ENCODE data around the gene ADI1. TPM values are rescaled to one million over a fixed set of nuclear protein-coding genes. Genes with fewer than 3 reads are reported as not detected.

Gene ADI1
- total RNA-seq, 2 donors from 2014 or later = 83.2 to 83.5 TPM

GRCh38 chr2:3480352-3481010 lies 38.9 kb downstream of the ADI1 start:
- TF ChIP-seq CTCF (IDR thresholded peaks at IDR 0.05) = no peak
- H3K9me3 ChIP-seq = no peaks in the 10 kb centered on the region
- H3K36me3 ChIP-seq = peaks cover 5% of the 10 kb centered on the region
- no peak overlapping the region for H3K4me3 ChIP-seq
- H3K9ac ChIP-seq (ENCODE audit: low read depth in 2 of 2, low read length in 2 of 2) = no peak overlapping the region
- intact Hi-C loops (cut with DNase I) = no loop called here
- no peaks in the 10 kb centered on the region for H3K27me3 ChIP-seq
- peak; percentile 97 for DNase-seq
- H3K4me1 ChIP-seq = no peaks in the 10 kb centered on the region
- no peak overlapping the region for H3K27ac ChIP-seq

- no peak for TF ChIP-seq CTCF (IDR thresholded peaks at IDR 0.05)
- Histone ChIP-seq H3K36me3 (peaks cover 5% of the 10 kb centered on the region), H3K27me3 (no peaks in the 10 kb centered on the region), H3K9ac (ENCODE audit: low read depth in 2 of 2, low read length in 2 of 2) (no peak overlapping the region), H3K4me1 (no peaks in the 10 kb centered on the region), H3K9me3 (no peaks in the 10 kb centered on the region), H3K27ac (no peak overlapping the region), H3K4me3 (no peak overlapping the region)
- intact Hi-C loops (cut with DNase I) = no loop called here
- DNase-seq = no peak
Measured at GRCh38 chr2:3479430-3480320, 39.7 kb downstream of the ADI1 start.

DNA sequence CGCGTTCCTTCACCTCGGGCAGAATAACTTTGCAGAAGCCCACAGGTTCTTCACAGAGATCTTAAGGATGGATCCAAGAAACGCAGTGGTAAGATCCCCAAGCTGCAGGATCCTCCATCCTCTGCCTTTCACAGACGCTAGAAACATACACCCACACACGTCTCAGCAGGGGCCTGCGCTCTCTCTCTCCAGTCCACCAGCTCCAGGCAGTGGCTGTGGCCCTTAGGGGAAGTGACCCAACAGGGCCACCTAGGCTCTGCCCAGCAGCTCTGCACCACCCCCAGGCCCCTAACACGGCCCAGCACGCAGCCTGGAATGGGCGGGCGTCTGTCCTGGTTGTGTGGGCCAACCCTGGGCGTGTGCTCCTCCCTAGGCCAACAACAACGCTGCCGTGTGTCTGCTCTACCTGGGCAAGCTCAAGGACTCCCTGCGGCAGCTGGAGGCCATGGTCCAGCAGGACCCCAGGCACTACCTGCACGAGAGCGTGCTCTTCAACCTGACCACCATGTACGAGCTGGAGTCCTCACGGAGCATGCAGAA lies 40.4 kb downstream of the ADI1 start:
- intact Hi-C loops (cut with DNase I) = no loop called here
- Histone ChIP-seq H3K27ac (no peak overlapping the region), H3K9ac (ENCODE audit: low read depth in 2 of 2, low read length in 2 of 2) (no peak overlapping the region), H3K9me3 (no peaks in the 10 kb centered on the region), H3K4me3 (no peak overlapping the region), H3K4me1 (no peaks in the 10 kb centered on the region), H3K36me3 (peaks cover 5% of the 10 kb centered on the region), H3K27me3 (no peaks in the 10 kb centered on the region)
- no peak for TF ChIP-seq CTCF (IDR thresholded peaks at IDR 0.05)
- no peak for DNase-seq

- H3K9me3 ChIP-seq = no peaks in the 10 kb centered on the region
- TF ChIP-seq CTCF (IDR thresholded peaks at IDR 0.05) = no peak
- H3K27me3 ChIP-seq = no peaks in the 10 kb centered on the region
- H3K4me1 ChIP-seq = no peaks in the 10 kb centered on the region
- H3K36me3 ChIP-seq = peaks cover 6% of the 10 kb centered on the region
- no peak overlapping the region for H3K9ac ChIP-seq (ENCODE audit: low read depth in 2 of 2, low read length in 2 of 2)
- DNase-seq = no peak
- intact Hi-C loops (cut with DNase I) = no loop called here
- H3K27ac ChIP-seq = no peak overlapping the region
- H3K4me3 ChIP-seq = no peak overlapping the region
Measured at GRCh38 chr2:3476985-3477327, 42.4 kb downstream of the ADI1 start.

DNA sequence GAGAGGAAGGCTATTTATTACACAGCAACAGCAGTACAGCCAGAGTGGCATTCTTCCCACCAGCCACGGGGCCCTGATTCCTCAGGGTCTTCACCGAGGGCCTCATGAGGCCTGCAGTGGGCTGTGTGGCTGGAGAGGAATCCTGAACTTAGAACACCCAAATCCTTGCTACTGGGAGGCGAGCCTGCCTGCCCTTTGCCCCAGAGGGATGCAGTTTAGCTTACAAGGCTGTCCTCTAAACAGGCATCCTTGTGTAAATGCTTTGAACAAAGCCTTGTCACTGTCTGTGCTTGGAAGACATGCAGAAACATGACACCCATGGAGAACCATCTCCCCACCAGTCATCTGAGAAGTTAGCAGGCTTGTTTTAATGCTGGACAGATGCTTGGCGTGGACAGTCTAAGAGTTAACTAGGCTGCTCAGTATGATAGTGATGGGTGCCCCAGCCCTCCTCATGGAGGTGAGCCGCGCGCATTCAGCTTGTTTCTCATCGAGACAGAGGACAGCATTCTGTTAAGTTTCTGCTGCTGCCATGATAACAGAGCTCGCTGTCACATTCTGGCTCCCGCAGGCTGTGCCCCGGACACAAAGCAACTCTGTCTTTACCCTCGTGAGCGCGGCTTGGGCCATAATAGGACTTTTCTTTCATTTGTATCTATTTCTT lies 42.9 kb downstream of the ADI1 start:
- no peak for DNase-seq
- intact Hi-C loops (cut with DNase I) = no loop called here
- H3K4me3 ChIP-seq = no peak overlapping the region
- no peak overlapping the region for H3K27ac ChIP-seq
- no peak overlapping the region for H3K9ac ChIP-seq (ENCODE audit: low read depth in 2 of 2, low read length in 2 of 2)
- no peak for TF ChIP-seq CTCF (IDR thresholded peaks at IDR 0.05)
- no peaks in the 10 kb centered on the region for H3K4me1 ChIP-seq
- H3K36me3 ChIP-seq = peaks cover 11% of the 10 kb centered on the region
- H3K9me3 ChIP-seq = no peaks in the 10 kb centered on the region
- H3K27me3 ChIP-seq = no peaks in the 10 kb centered on the region

Measured in colonic mucosa (tissue), 4 donors.